ENCODE measurements around the gene ZNF304.

Gene ZNF304
- total RNA-seq: 2.0 to 18.1 (median 13.3) reads per million in 17 experiments

DNA sequence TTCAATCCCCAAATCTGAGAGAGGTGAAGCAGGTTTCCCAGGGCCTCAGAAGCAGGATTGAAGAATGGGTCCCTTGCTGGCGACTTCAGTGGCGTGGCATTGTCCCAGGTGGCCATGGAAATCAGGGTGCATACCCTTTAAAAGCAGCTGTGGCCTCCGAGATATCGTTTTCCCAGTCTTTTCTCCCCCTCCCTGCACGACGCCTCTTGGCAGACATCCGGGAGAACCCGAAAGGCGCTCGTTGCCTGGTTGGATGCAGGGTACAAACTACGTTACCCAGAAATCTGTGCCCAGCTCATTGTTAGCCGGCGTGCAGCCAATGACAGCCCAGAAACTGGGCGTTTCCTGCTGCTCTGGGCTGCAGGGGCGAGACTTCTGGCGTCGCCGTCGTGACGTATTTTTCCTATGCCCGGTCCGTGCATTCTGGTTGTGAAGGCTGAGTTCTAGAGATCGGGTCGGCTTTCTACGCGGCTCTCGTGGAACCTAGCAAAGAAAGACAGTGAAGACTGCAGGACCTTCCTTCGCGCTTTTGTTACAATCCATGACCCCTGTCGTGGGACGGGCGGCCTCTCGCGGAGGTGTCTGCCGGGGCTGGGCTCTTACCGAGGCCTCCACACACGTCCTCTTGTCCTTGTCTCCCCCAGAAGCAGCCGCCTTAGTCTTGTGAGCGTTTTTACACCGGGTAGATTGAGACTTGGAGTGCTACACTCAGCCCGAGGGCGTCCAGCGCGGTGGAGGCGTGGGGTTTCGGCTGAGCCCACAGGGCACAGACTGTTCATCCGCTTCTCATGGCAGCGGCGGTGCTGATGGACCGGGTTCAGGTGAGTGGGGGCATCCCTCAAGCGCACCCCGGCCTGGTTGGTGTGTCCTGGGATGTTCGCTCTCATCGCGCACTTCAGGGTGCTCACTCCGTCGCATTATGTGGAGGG is at the start of gene ZNF304:
TSS of gene ZNF304 (plus strand) at position 395 of the 929 bp plus-strand sequence. CDS start at position 789, 394 bp downstream.
- peak; percentile 93 to 95 (median 94) for DNase-seq

GRCh38 chr19:57302020-57302465 is 49.0 kb upstream of the ZNF304 start:
- peak in 3 of 4 experiments; percentile 20 to 25 (median 22) for DNase-seq

- no peak for DNase-seq
These were observed 48.2 kb upstream of the ZNF304 start for GRCh38 chr19:57302727-57303401.

DNA sequence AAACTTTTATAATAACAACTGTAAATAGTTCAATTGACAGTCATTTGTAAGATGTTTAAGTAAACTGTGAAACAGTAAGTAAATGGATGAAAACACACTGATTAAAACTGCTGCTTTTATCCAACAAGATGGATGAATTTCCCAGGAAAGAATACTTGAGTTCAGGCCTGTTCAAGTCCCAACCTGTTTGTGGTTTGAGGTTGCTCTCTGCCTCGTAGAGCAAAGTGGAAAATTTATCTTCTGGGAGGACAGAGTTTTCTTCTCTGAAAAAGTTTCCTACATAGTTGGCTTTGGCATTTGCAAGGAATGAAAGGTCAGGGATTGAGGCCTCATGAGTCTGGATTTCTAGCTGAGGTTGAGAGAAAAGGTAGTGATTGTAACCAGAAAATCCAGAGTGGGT is 46.0 kb upstream of the ZNF304 start:
- no peak for DNase-seq

GRCh38 chr19:57308514-57308913 is 42.6 kb upstream of the ZNF304 start:
- no peak for DNase-seq

GRCh38 chr19:57310792-57311191 is 40.3 kb upstream of the ZNF304 start:
- DNase-seq: no peak

DNA sequence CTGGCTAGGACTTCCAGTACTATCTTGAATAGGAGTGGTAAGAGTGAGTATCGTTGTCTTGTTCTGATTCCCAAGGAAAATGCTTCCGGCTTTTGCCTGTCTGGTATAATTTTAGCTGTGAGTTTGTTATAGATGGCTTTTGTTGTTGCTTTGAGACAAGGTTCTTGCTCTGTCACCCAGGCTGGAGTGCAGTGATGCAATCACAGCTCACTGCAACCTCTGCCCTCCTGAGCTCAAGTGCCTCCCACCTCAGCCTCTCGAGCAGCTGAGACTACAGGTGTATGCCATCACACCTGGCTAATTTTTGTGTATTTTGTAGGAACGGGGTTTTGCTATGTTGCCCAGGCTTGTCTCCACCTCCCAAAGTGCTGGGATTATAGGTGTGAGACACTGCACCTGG is 36.9 kb upstream of the ZNF304 start:
- no peak for DNase-seq

GRCh38 chr19:57317503-57317902 is 33.6 kb upstream of the ZNF304 start:
- no peak for DNase-seq

DNA sequence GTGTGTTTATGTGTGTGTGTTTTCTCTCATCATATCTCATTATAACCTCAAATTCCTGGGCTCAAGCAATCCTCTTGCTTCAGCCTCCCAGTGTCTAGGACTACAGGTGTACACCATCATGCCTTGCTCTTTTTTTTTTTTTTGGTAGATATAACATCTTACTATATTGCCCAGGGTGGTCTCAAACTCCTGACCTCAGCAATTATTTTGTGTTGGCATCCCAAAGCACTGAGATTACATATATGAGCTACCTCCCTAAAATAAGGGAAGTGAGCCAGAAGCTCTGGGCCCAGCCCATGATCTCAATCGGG is 31.2 kb upstream of the ZNF304 start:
- DNase-seq: no peak

GRCh38 chr19:57320180-57321084 is 30.6 kb upstream of the ZNF304 start, which contains the start of gene ZNF543:
Gene ZNF543 (plus strand): TSS chr19:57320472. CDS start chr19:57320854, 382 bp downstream.
- DNase-seq: peak; percentile 97 to 99 (median 98)

DNA sequence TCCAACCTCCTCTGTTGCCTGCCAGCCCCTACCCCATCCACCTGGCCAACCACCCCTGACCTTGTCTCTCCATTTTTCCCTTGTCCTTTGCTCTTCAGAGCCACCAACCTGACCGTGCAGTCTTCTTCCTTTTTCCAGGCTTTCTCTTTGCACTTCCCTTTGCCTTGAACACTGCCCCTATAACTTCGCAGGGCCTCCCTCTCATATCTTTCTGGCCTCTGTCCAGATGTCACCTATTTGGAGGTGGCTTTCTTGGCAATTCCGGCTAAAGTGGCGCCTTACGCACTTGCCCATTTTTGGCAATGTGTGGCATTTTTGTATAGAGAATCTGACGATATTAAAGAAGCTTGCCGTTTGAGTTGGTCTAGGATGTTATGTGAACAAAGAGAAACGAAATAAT is 30.0 kb upstream of the ZNF304 start:
- DNase-seq: peak in 1 of 4 experiments; percentile 4

DNA sequence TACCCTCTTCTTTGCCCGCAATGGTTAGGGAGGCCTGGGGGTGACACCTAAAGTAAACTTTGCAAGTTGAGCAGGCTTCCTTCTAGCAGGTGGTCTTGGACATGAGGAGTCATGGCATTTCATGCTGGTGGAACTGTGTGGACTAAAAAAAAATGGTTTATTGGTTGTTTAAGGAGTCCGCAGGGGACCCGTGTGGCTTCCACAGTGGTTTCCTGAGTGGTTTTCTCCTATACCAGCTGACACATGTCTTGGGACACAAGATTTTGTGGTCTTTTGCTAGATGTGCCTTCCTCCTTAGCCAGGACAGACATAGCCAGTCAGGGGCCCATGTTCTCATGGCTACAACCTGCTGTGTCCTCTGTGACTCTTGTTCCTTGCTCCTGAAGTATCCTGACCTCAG is 29.3 kb upstream of the ZNF304 start:
- DNase-seq: no peak

GRCh38 chr19:57324992-57325391 is 26.1 kb upstream of the ZNF304 start:
- DNase-seq: no peak

DNA sequence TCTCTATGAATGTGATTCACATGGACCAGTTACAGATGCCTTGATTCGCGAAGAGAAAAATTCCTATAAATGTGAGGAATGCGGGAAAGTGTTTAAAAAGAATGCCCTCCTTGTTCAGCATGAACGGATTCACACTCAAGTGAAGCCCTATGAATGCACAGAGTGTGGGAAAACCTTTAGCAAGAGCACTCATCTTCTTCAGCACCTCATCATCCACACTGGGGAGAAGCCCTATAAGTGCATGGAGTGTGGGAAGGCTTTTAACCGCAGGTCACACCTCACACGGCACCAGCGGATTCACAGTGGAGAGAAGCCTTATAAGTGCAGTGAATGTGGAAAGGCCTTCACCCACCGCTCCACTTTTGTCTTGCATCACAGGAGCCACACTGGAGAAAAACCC is 23.1 kb upstream of the ZNF304 start:
- no peak for DNase-seq

DNA sequence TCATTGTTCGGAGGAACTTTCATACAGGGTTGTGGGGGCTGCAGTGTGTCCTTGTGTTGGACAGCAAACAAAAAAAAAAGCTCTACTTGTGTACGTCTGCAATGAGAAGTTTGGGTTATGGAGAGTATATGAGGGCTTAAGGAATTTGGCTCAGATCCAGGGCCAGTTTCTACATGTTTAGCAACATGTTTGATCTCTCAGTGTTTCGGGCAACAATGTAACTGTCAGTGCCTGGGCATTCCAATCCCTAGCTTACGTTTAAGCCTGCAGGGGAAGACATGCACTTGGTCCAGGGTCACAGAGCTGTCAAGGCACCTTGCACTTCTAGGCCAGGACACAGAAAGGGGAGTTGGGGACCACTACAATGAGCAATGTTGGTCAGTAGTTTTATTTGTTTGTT is 16.9 kb upstream of the ZNF304 start:
- no peak for DNase-seq

DNA sequence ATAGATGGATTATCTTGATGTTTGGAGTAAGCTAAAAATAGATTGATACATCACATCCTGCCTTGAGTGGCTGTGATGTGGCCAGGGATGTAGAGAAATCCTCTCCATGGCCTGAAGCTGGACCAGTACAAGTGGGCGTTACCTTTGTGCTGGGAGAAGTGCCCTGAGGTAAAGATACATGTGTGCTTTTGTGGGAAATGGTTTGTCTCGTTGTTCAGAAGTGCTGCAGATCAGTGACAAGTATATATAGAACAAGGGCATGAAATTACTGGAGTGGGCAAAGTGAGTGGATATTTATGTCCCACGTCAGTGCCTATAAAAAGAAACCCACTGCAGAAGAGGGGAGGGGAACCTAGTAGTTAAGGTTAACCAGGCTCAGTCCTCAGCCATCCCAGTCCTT is 12.2 kb upstream of the ZNF304 start:
- no peak for DNase-seq

- no peak for DNase-seq
These were observed 8.5 kb upstream of the ZNF304 start for GRCh38 chr19:57342582-57342981.

GRCh38 chr19:57348136-57348535 is 2.9 kb upstream of the ZNF304 start:
- DNase-seq: no peak

GRCh38 chr19:57351867-57352266 is 796 bp downstream of the ZNF304 start:
- no peak for DNase-seq

DNA sequence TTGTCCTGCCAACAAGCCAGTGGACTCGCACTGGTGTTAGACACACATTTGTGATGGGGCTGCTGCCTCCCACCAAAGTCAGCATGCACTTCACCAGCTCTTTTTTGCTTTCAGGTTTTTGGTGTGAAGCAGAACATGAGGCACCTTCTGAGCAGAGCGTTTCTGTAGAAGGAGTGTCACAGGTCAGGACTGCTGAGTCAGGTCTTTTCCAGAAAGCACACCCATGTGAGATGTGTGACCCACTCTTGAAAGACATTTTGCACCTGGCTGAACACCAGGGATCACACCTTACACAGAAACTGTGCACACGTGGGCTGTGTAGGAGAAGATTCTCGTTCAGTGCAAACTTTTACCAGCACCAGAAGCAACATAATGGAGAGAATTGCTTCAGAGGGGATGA is 4.8 kb downstream of the ZNF304 start:
- no peak for DNase-seq

- DNase-seq: no peak
These were observed 6.3 kb downstream of the ZNF304 start for GRCh38 chr19:57357406-57357805.

- no peak for DNase-seq
These were observed 8.2 kb downstream of the ZNF304 start for GRCh38 chr19:57359300-57359699.

GRCh38 chr19:57362419-57362818 is 11.3 kb downstream of the ZNF304 start:
- no peak for DNase-seq

All from suppressor macrophage (primary cell).